ENCODE results near the gene SUN3. TPM values are rescaled to one million over a fixed set of nuclear protein-coding genes. Genes with fewer than 3 reads are reported as not detected.

The SUN3 gene
- total and polyA plus RNA-seq, 2 of the 8 experiments (the other 6 are each of a cell fraction or from before 2014, with no cell fraction given), result not detected

GRCh38 chr7:47954231-47954911 is 74.5 kb downstream of the SUN3 start:
- Histone ChIP-seq H3K9ac (replicated peaks in 1 of 4; ENCODE audit: extremely low read depth in 1 of 4, low read depth in 3 of 4, low read length in 3 of 4) (no peak overlapping the region), H2BK12ac (ENCODE audit: low read depth, low read length) (no peak overlapping the region), H2BK20ac (ENCODE audit: low read length) (no peak overlapping the region), H3K79me2 (ENCODE audit: control insufficient read depth in 1 of 2, insufficient read depth in 2 of 2, low read length in 2 of 2) (no peaks in the 10 kb centered on the region), H3K4me2 (ENCODE audit: insufficient read depth in 1 of 2, low read depth in 2 of 2, low read length in 2 of 2) (no peak overlapping the region), H3K23ac (ENCODE audit: insufficient read length) (no peak overlapping the region), H3K36me3 (ENCODE audit: control insufficient read depth in 2 of 4, insufficient read depth in 4 of 4, low read length in 3 of 4) (peaks cover 2 to 21% (median 6%) of the 10 kb centered on the region in 4 experiments; a peak in 5 of 8 replicates), H3K79me1 (ENCODE audit: low read depth, low read length) (no peaks in the 10 kb centered on the region), H4K5ac (ENCODE audit: insufficient read length, low read depth, low read length) (no peak overlapping the region), H4K20me1 (replicated peaks in 1 of 2; ENCODE audit: control insufficient read depth in 1 of 2, insufficient read depth in 2 of 2, low read length in 2 of 2) (no peaks in the 10 kb centered on the region), H3K4ac (replicated peaks; ENCODE audit: insufficient read length, low read depth, low read length) (no peak overlapping the region), H3K4me3 (ENCODE audit: extremely low read depth in 1 of 4, insufficient read depth in 2 of 4, low read depth in 3 of 4, low read length in 4 of 4) (no peak overlapping the region), H3K23me2 (ENCODE audit: low read depth, low read length) (no peaks in the 10 kb centered on the region), H2BK5ac (ENCODE audit: low read depth, low read length) (no peak overlapping the region), H2BK15ac (ENCODE audit: low read length) (no peak overlapping the region), H2BK120ac (replicated peaks; ENCODE audit: low read depth, low read length) (no peak overlapping the region), H3K27ac (ENCODE audit: low read depth, low read length) (no peak overlapping the region), H4K8ac (ENCODE audit: extremely low read depth, insufficient read depth, low read length) (no peak overlapping the region), H4K91ac (replicated peaks; ENCODE audit: insufficient read length, low read length) (no peak overlapping the region), H3K14ac (ENCODE audit: insufficient read length) (no peak overlapping the region), H2AK5ac (ENCODE audit: low read depth, low read length) (no peak overlapping the region), H2AFZ (ENCODE audit: low read length) (no peak overlapping the region), H3K18ac (ENCODE audit: extremely low read depth, low read length) (no peak overlapping the region), H3K27me3 (replicated peaks in 1 of 4; ENCODE audit: control insufficient read depth in 3 of 4, extremely low read depth in 1 of 4, insufficient read depth in 3 of 4, low read length in 3 of 4) (no peaks in the 10 kb centered on the region), H3K56ac (replicated peaks; ENCODE audit: insufficient read length, low read depth, low read length) (no peak overlapping the region), H3K9me3 (ENCODE audit: insufficient read depth in 2 of 2, low read depth in 1 of 2, low read length in 1 of 2) (peaks cover 0 to 1% of the 10 kb centered on the region in 2 experiments; a peak in 1 of 4 replicates), H3K4me1 (replicated peaks in 1 of 4; ENCODE audit: control insufficient read depth in 3 of 4, insufficient read depth in 4 of 4, low read length in 3 of 4) (peaks cover 0 to 4% (median 1%) of the 10 kb centered on the region in 4 experiments; a peak in 4 of 7 replicates)
- ChIA-PET POLR2A (ENCODE audit: partially characterized antibody) (no interaction called here), CTCF (ENCODE audit: partially characterized antibody) (interaction anchor here (1.2 to 1.8 kb wide), 3 partner anchors 9 to 15 kb away, joined by 4 to 11 read pairs (median 4); no protein-coding TSS in a partner anchor)
- TF ChIP-seq ATF3 (IDR thresholded peaks at IDR 0.05; ENCODE audit: insufficient read depth, low read depth, low read length) (no peak), TEAD4 (IDR thresholded peaks at IDR 0.05; ENCODE audit: low read depth, low read length) (no peak), POLR2AphosphoS5 (IDR thresholded peaks at IDR 0.05; ENCODE audit: low read depth, low read length) (peak; percentile 14; the same call in 1 of the 2 replicates), SP4 (IDR thresholded peaks at IDR 0.05; ENCODE audit: low read length) (no peak), SAP30 (IDR thresholded peaks at IDR 0.05; ENCODE audit: insufficient read depth, insufficient replicate concordance, low read length) (no peak)
- WGBS, 2 experiments (ENCODE audit: extremely low coverage in 1 of 2, insufficient coverage in 1 of 2, insufficient read length in 1 of 2, insufficient replicate concordance in 2 of 2, low coverage in 1 of 2, low lambda C conversion rate in 2 of 2, missing lambda C conversion rate in 1 of 2), result 85% methylated on average over 4 of the region's 4 CpGs; no CpG with 5 or more reads in 1 of the 2 experiments
- FAIRE-seq, result no peak
- DNase-seq (ENCODE audit: low read depth in 1 of 2, low spot score in 2 of 2), result no peak

All from H1 (cell line).